WTC11 (cell line): ENCODE measurements around the gene RCL1. TPM values are rescaled to one million over a fixed set of nuclear protein-coding genes. Genes with fewer than 3 reads are reported as not detected.

Source experiments
- ATAC-seq: fragments of 200-7000 bp; cut with Tn5 transposase; 2 replicates; pipeline ENCODE4 v1.10.0; 2021; ENCODE audit warnings: mild to moderate bottlenecking, moderate library complexity
- CTCF ChIA-PET: fragments of 300-600 bp; sonication (Branson Sonifier 250); formaldehyde crosslinking; loops from one replicate; lab custom pipeline; 2021; ENCODE audit warnings: antibody characterized with exemption; lab: Charles Lee
- POLR2A ChIA-PET: fragments of 350-600 bp; sonication (Branson Sonifier 250); formaldehyde crosslinking; loops from one replicate; lab custom pipeline; 2021; ENCODE audit warnings: antibody characterized with exemption; lab: Charles Lee
- DNase-seq: peaks from one replicate; pipeline ENCODE4 v3.0.0; 2021; ENCODE audit warnings: low spot score
- H3K27ac Mint-ChIP-seq: 2 replicates; pipeline ENCODE4 v1.8.0; 2021; ENCODE audit warnings: mixed read lengths
- H3K27me3 Mint-ChIP-seq: 2 replicates; pipeline ENCODE4 v1.8.0; 2021; ENCODE audit warnings: low read depth, mild to moderate bottlenecking, moderate library complexity, mixed read lengths
- H3K36me3 Mint-ChIP-seq: 2 replicates; pipeline ENCODE4 v1.8.0; 2021; ENCODE audit warnings: mixed read lengths
- H3K4me1 Mint-ChIP-seq: 2 replicates; pipeline ENCODE4 v1.8.0; 2022; ENCODE audit warnings: mixed read lengths
- H3K4me3 Mint-ChIP-seq: 2 replicates; pipeline ENCODE4 v1.8.0; 2021; ENCODE audit warnings: mild to moderate bottlenecking, moderate library complexity, mixed read lengths
- H3K9me3 Mint-ChIP-seq: 2 replicates; pipeline ENCODE4 v1.8.0; 2021; ENCODE audit warnings: mixed read lengths
- ARID4B ChIP-seq: sonication (generic); formaldehyde crosslinking; IDR thresholded peaks from 2 replicates; pipeline ENCODE4 v1.8.0; 2023; ENCODE audit warnings: missing genetic modification reagents, mild to moderate bottlenecking, borderline replicate concordance
- ATF2 ChIP-seq: sonication (generic); formaldehyde crosslinking; IDR thresholded peaks from 2 replicates; pipeline ENCODE4 v1.8.1; 2022; ENCODE audit warnings: low read depth, missing genetic modification reagents, borderline replicate concordance
- CTCF ChIP-seq: fragments of 200-600 bp; IDR thresholded peaks from 2 replicates; pipeline ENCODE4 v1.8.0; 2022; ENCODE audit warnings: antibody characterized with exemption
- E2F5 ChIP-seq: sonication (generic); formaldehyde crosslinking; IDR thresholded peaks from 2 replicates; pipeline ENCODE4 v1.8.1; 2022; ENCODE audit warnings: mild to moderate bottlenecking, moderate library complexity, missing genetic modification reagents
- EMX1 ChIP-seq: fragments of 250-450 bp; sonication (Bioruptor Pico); IDR thresholded peaks from 2 replicates; pipeline ENCODE4 v1.8.0; 2021; ENCODE audit warnings: mild to moderate bottlenecking
- FOXP1 ChIP-seq: sonication (generic); formaldehyde crosslinking; IDR thresholded peaks from 2 replicates; pipeline ENCODE4 v1.8.0; 2022; ENCODE audit warnings: missing genetic modification reagents, mild to moderate bottlenecking, moderate library complexity, borderline replicate concordance
- GRHL2 ChIP-seq: fragments of 250-450 bp; sonication (Bioruptor Pico); IDR thresholded peaks from 2 replicates; pipeline ENCODE4 v1.8.0; 2022; ENCODE audit warnings: mild to moderate bottlenecking, moderate library complexity; ENCODE audit not compliant: insufficient replicate concordance, severe bottlenecking
- GTF2I ChIP-seq: fragments of 250-450 bp; sonication (Bioruptor Pico); conservative IDR thresholded peaks from 2 replicates; pipeline ENCODE4 v1.4.0; 2021; ENCODE audit warnings: mild to moderate bottlenecking
- HMGXB4 ChIP-seq: sonication (generic); formaldehyde crosslinking; IDR thresholded peaks from 2 replicates; pipeline ENCODE4 v1.8.1; 2023; ENCODE audit warnings: mild to moderate bottlenecking, moderate library complexity, missing genetic modification reagents
- IRF2 ChIP-seq: sonication (generic); formaldehyde crosslinking; IDR thresholded peaks from 2 replicates; pipeline ENCODE4 v1.8.0; 2022; ENCODE audit warnings: low read depth, missing genetic modification reagents, borderline replicate concordance
- JAZF1 ChIP-seq: fragments of 250-450 bp; sonication (Bioruptor Pico); IDR thresholded peaks from 2 replicates; pipeline ENCODE4 v1.9.0; 2021; ENCODE audit warnings: moderate library complexity, mild to moderate bottlenecking, inconsistent platforms
- KAT7 ChIP-seq: sonication (generic); formaldehyde crosslinking; IDR thresholded peaks from 2 replicates; pipeline ENCODE4 v1.8.1; 2023; ENCODE audit warnings: missing genetic modification reagents, mild to moderate bottlenecking, borderline replicate concordance
- PRDM15 ChIP-seq: sonication (generic); formaldehyde crosslinking; IDR thresholded peaks from 2 replicates; pipeline ENCODE4 v1.8.0; 2022; ENCODE audit warnings: missing genetic modification reagents
- SOX15 ChIP-seq: fragments of 250-450 bp; sonication (Bioruptor Pico); IDR thresholded peaks from 2 replicates; pipeline ENCODE4 v1.9.0; 2021; ENCODE audit warnings: mild to moderate bottlenecking
- TP53 ChIP-seq: sonication (generic); formaldehyde crosslinking; IDR thresholded peaks from 2 replicates; pipeline ENCODE4 v1.8.1; 2023; ENCODE audit warnings: mild to moderate bottlenecking, missing genetic modification reagents
- ZMAT4 ChIP-seq: fragments of 250-450 bp; sonication (Bioruptor Pico); IDR thresholded peaks from 2 replicates; pipeline ENCODE4 v1.9.0; 2021; ENCODE audit warnings: mild to moderate bottlenecking
- ZNF232 ChIP-seq: sonication (generic); formaldehyde crosslinking; IDR thresholded peaks from 2 replicates; pipeline ENCODE4 v1.8.0; 2022; ENCODE audit warnings: mild to moderate bottlenecking, missing genetic modification reagents
- ZNF263 ChIP-seq: sonication (generic); formaldehyde crosslinking; IDR thresholded peaks from 2 replicates; pipeline ENCODE4 v1.8.1; 2022; ENCODE audit warnings: low read depth, mild to moderate bottlenecking, moderate library complexity, missing genetic modification reagents
- ZNF317 ChIP-seq: sonication (generic); formaldehyde crosslinking; IDR thresholded peaks from 2 replicates; pipeline ENCODE4 v1.8.1; 2023; ENCODE audit warnings: low read depth, mild to moderate bottlenecking, moderate library complexity, missing genetic modification reagents, borderline replicate concordance
- ZNF423 ChIP-seq: fragments of 250-450 bp; sonication (Bioruptor Pico); IDR thresholded peaks from 2 replicates; pipeline ENCODE4 v2.1.2; 2022; ENCODE audit warnings: mild to moderate bottlenecking, moderate library complexity
- total RNA-seq: library from RNA; stranded (reverse); gene quantifications from 3 replicates; pipeline ENCODE4 v1.2.3, GENCODE V29; 2021

RCL1 gene
- total RNA-seq, 1 experiment from 2014 or later = 27.2 TPM

- CTCF ChIA-PET = no interaction called here
Measured at GRCh38 chr9:4821133-4821532, 28.4 kb downstream of the RCL1 start.

GRCh38 chr9:4822057-4822456, 29.3 kb downstream of the RCL1 start:
- DNase-seq = no peak
- no peaks in the 10 kb centered on the region for H3K9me3 Mint-ChIP-seq
- CTCF ChIA-PET = no interaction called here
- TF ChIP-seq KAT7 (CRISPR knock-in tag) (no peak), CTCF (no peak), SOX15 (CRISPR knock-in tag) (no peak), ZNF263 (CRISPR knock-in tag) (no peak), ZNF317 (CRISPR knock-in tag) (no peak), E2F5 (no peak), ARID4B (CRISPR knock-in tag) (no peak), JAZF1 (no peak), IRF2 (CRISPR knock-in tag) (no peak), PRDM15 (CRISPR knock-in tag) (no peak), GRHL2 (CRISPR knock-in tag) (no peak), TP53 (CRISPR knock-in tag) (no peak)

More at GRCh38 chr9:4821133-4821532, 28.4 kb downstream of the RCL1 start:
- ATAC-seq (no peak), DNase-seq (no peak)
- TF ChIP-seq EMX1 (CRISPR knock-in tag) (no peak), ZNF423 (CRISPR knock-in tag) (no peak), ZNF232 (CRISPR knock-in tag) (no peak), GTF2I (no peak), HMGXB4 (CRISPR knock-in tag) (no peak), ATF2 (CRISPR knock-in tag) (no peak), FOXP1 (no peak), ZMAT4 (CRISPR knock-in tag) (no peak)
- Mint-ChIP-seq H3K36me3 (no peaks in the 10 kb centered on the region), H3K9me3 (no peaks in the 10 kb centered on the region), H3K4me1 (peaks cover 23% of the 10 kb centered on the region), H3K27ac (no peak overlapping the region), H3K27me3 (no peaks in the 10 kb centered on the region), H3K4me3 (no peak overlapping the region)
- POLR2A ChIA-PET = no interaction called here

More at GRCh38 chr9:4822057-4822456, 29.3 kb downstream of the RCL1 start:
- Mint-ChIP-seq H3K27me3 (no peaks in the 10 kb centered on the region), H3K36me3 (no peaks in the 10 kb centered on the region; the same call in 1 of the 2 replicates), H3K4me1 (peaks cover 23% of the 10 kb centered on the region), H3K27ac (no peak overlapping the region), H3K4me3 (no peak overlapping the region)
- POLR2A ChIA-PET = no interaction called here
- no peak for ATAC-seq
